Hepatocyte (in vitro differentiated cells): ENCODE measurements around the gene COL7A1. TPM values are rescaled to one million over a fixed set of nuclear protein-coding genes. Genes with fewer than 3 reads are reported as not detected.

Source experiments
- DNase-seq: peaks from one replicate; pipeline ENCODE4 v3.0.0-alpha.2; 2016; ENCODE audit warnings: low spot score
- H2AFZ ChIP-seq: fragments of 200-600 bp; sonication (generic); 2 replicates; pipeline ENCODE4 v1.6.0; 2016; ENCODE audit warnings: antibody characterized with exemption, mild to moderate bottlenecking
- H3K27ac ChIP-seq: fragments of 200-600 bp; sonication (generic); 2 replicates; pipeline ENCODE4 v1.5.1; 2016; ENCODE audit warnings: mild to moderate bottlenecking
- H3K27me3 ChIP-seq: fragments of 200-600 bp; sonication (generic); 2 replicates; pipeline ENCODE4 v1.6.1; 2016
- H3K36me3 ChIP-seq: fragments of 200-600 bp; sonication (generic); replicated peaks from 2 replicates; pipeline ENCODE4 v1.5.1; 2016; ENCODE audit warnings: low read depth; ENCODE audit not compliant: insufficient read depth
- H3K4me1 ChIP-seq: fragments of 200-600 bp; sonication (generic); 2 replicates; pipeline ENCODE4 v1.5.1; 2016; ENCODE audit warnings: mild to moderate bottlenecking, moderate library complexity; ENCODE audit not compliant: insufficient read depth
- H3K4me2 ChIP-seq: fragments of 200-600 bp; sonication (generic); 2 replicates; pipeline ENCODE4 v1.6.0; 2016
- H3K4me3 ChIP-seq: fragments of 200-600 bp; sonication (generic); 2 replicates; pipeline ENCODE4 v1.5.1; 2016; ENCODE audit warnings: mild to moderate bottlenecking
- H3K79me2 ChIP-seq: fragments of 200-600 bp; sonication (generic); 2 replicates; pipeline ENCODE4 v1.6.0; 2017; ENCODE audit warnings: mild to moderate bottlenecking
- H3K9me2 ChIP-seq: fragments of 200-600 bp; sonication (generic); replicated peaks from 2 replicates; pipeline ENCODE4 v1.6.0; 2017; ENCODE audit warnings: mild to moderate bottlenecking; ENCODE audit not compliant: insufficient read depth
- H3K9me3 ChIP-seq: fragments of 200-600 bp; sonication (generic); 2 replicates; pipeline ENCODE4 v1.5.1; 2016; ENCODE audit warnings: low read depth, mild to moderate bottlenecking
- H4K20me1 ChIP-seq: fragments of 200-600 bp; sonication (generic); 2 replicates; pipeline ENCODE4 v1.6.0; 2016; ENCODE audit warnings: mild to moderate bottlenecking; ENCODE audit not compliant: insufficient read depth, poor library complexity, severe bottlenecking
- EZH2 ChIP-seq: fragments of 200-600 bp; sonication (generic); IDR thresholded peaks from 2 replicates; pipeline ENCODE4 v1.6.1; 2016; ENCODE audit warnings: antibody characterized with exemption, mild to moderate bottlenecking, borderline replicate concordance
- EZH2phosphoT487 ChIP-seq: fragments of 200-600 bp; sonication (generic); IDR thresholded peaks from one replicate; pipeline ENCODE4 v1.6.1; 2018; ENCODE audit warnings: antibody characterized with exemption, mild to moderate bottlenecking, low read depth, moderate library complexity; ENCODE audit not compliant: unreplicated experiment, severe bottlenecking
- WGBS: methylation state at CpG from one replicate; pipeline ENCODE4 v1.1.6; 2016; ENCODE audit warnings: low lambda C conversion rate; ENCODE audit errors: missing lambda C conversion rate; 5-methylcytosine and 5-hydroxymethylcytosine counted together
- polyA plus RNA-seq: library from polyadenylated mRNA; unstranded; fragments of >200 nt; fragmentation: Nextera tagmentation; extraction: Ambion mirVana; gene quantifications from 2 replicates; pipeline ENCODE4 v1.2.1, GENCODE V29; 2016
- total RNA-seq: library from RNA; depleted of rRNA; stranded (reverse); fragments of >200 nt; gene quantifications from 2 replicates; pipeline ENCODE4 v1.2.3, GENCODE V29; 2014
- TF ChIP-seq, protein P1 (sequence below): fragments of 200-600 bp; sonication (generic); IDR thresholded peaks from 2 replicates; pipeline ENCODE4 v1.5.1; 2016; ENCODE audit warnings: antibody characterized with exemption, mild to moderate bottlenecking; ENCODE audit not compliant: poor library complexity

COL7A1 gene
- total and polyA plus RNA-seq, 2 experiments from 2014 or later = 17.4 to 19.6 TPM

DNA sequence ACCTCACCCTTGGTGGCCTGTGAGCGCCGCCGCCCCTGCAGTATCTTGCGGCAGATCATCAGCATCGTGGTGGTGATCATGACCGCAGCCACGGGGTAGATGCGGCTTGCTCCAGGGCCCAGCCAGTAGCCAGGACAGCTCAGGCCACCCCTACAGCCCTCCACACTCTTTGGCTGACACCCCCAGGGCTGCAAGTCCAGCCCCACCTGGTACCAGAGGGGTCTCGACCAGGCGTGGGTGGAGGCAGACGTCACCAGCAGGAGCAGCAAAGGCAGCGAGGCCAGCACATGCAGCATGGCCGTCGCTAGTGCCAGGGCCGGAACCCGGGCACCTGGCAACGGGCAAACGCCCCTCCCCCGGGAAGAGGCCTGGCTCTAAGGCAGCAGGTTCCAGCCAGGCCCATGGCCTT lies 26.3 kb upstream of the COL7A1 start, which contains the start of gene TMEM89:
Gene TMEM89 (minus strand): TSS at position 309 of the 409 bp plus-strand sequence. CDS start 13 bp downstream, at position 296.
- TF ChIP-seq EZH2phosphoT487 = no peak
- TF ChIP-seq, protein P1, sequence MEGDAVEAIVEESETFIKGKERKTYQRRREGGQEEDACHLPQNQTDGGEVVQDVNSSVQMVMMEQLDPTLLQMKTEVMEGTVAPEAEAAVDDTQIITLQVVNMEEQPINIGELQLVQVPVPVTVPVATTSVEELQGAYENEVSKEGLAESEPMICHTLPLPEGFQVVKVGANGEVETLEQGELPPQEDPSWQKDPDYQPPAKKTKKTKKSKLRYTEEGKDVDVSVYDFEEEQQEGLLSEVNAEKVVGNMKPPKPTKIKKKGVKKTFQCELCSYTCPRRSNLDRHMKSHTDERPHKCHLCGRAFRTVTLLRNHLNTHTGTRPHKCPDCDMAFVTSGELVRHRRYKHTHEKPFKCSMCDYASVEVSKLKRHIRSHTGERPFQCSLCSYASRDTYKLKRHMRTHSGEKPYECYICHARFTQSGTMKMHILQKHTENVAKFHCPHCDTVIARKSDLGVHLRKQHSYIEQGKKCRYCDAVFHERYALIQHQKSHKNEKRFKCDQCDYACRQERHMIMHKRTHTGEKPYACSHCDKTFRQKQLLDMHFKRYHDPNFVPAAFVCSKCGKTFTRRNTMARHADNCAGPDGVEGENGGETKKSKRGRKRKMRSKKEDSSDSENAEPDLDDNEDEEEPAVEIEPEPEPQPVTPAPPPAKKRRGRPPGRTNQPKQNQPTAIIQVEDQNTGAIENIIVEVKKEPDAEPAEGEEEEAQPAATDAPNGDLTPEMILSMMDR = no peak
- TF ChIP-seq EZH2 = no peak
- Histone ChIP-seq H3K4me1 (peaks cover 23% of the 10 kb centered on the region), H2AFZ (no peak within 1 kb of the TSS), H3K9me2 (no peaks in the 10 kb centered on the region), H3K27ac (no peak within 1 kb of the TSS), H3K36me3 (no peaks in the 10 kb centered on the region), H4K20me1 (no peaks in the 10 kb centered on the region), H3K4me2 (no peak within 1 kb of the TSS), H3K4me3 (no peak within 1 kb of the TSS), H3K27me3 (no peaks in the 10 kb centered on the region), H3K79me2 (no peaks in the 10 kb centered on the region), H3K9me3 (no peaks in the 10 kb centered on the region)
- WGBS = 95% methylated on average over 16 of the region's 19 CpGs
- DNase-seq = no peak

DNA sequence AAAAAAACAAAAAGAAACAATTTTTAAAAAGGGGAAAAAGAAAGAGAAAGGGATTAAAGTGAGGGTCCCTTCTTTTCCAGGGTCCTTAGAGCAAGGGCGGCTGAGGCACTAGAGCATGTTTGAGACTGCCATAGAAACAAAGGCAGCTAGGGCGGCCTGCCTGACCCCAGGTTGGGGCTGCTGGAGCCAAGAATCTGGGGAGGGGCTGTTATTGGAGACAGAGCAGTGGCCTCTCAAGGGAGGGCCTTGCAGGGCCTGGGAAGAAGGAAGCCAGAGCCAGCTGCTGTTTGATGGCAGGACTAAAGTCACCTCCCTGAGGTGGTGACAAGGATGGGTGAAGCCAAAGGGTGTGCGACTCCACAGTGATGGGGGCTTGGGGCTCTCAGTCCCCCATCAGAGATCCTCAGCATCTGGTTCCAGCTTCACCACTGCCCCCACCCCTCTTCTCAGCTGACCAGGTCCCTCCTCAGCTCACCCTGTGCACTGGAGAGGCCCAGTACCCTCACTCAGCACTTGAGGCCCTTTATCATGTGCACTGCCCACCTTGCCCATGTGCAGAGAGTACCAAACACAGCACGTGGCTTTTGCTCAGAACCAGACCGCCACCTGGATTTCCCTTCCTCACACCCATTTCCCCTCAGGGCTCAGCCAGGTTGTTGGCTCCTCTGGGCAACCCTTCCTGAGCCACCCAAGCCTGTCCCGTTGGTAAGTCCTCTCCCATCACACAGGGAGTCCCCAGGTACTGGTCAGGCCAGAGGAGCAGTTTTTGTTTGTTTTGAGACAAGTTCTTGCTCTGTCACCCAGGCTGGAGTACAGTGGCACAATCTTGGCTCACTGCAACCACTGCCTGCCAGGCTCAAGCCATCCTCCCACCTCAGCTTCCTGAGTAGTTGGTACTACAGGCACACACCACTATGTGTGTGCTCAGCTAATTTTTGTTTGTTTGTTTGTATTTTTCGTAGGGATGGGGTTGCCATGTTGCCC lies 24.7 kb upstream of the COL7A1 start:
- 80% methylated on average over 7 of the region's 7 CpGs for WGBS
- Histone ChIP-seq H3K9me2 (no peaks in the 10 kb centered on the region), H3K79me2 (no peaks in the 10 kb centered on the region), H3K9me3 (no peaks in the 10 kb centered on the region), H4K20me1 (no peaks in the 10 kb centered on the region), H2AFZ (no peak overlapping the region), H3K4me1 (peaks cover 23% of the 10 kb centered on the region), H3K4me3 (no peak overlapping the region), H3K4me2 (no peak overlapping the region), H3K27ac (peak overlapping the region; percentile 90), H3K27me3 (no peaks in the 10 kb centered on the region), H3K36me3 (no peaks in the 10 kb centered on the region)
- DNase-seq = no peak
- TF ChIP-seq, protein P1 = no peak
- no peak for TF ChIP-seq EZH2phosphoT487
- no peak for TF ChIP-seq EZH2

- no peak overlapping the region for H2AFZ ChIP-seq
- no peaks in the 10 kb centered on the region for H4K20me1 ChIP-seq
- no peaks in the 10 kb centered on the region for H3K9me2 ChIP-seq
- no peaks in the 10 kb centered on the region for H3K9me3 ChIP-seq
- no peak overlapping the region for H3K4me3 ChIP-seq
- H3K27me3 ChIP-seq = no peaks in the 10 kb centered on the region
- WGBS = 90% methylated on average over 4 of the region's 4 CpGs
- no peak for DNase-seq
- H3K79me2 ChIP-seq = no peaks in the 10 kb centered on the region
- peaks cover 23% of the 10 kb centered on the region for H3K4me1 ChIP-seq
- H3K27ac ChIP-seq = peak overlapping the region; percentile 90
- no peaks in the 10 kb centered on the region for H3K36me3 ChIP-seq
- H3K4me2 ChIP-seq = peak overlapping the region; percentile 54
- TF ChIP-seq EZH2 (no peak), EZH2phosphoT487 (no peak)
- TF ChIP-seq, protein P1 = no peak
Observed at GRCh38 chr3:48617559-48617958, 22.4 kb upstream of the COL7A1 start.
